NCI-H82 treated with DMSO at 0.1 percent for 48 hours (cell line): ENCODE results near the gene SUSD6.
"Not testable (repeated sequence)": the region's sequence is repeated elsewhere in the genome, so short reads cannot be mapped to it uniquely, and the experiment has no call there.

Experiments
- DNase-seq: peaks from one replicate; lab custom pipeline; 2025; ENCODE audit not compliant: unreplicated experiment; lab: John Stamatoyannopoulos, UW

SUSD6 gene

DNA sequence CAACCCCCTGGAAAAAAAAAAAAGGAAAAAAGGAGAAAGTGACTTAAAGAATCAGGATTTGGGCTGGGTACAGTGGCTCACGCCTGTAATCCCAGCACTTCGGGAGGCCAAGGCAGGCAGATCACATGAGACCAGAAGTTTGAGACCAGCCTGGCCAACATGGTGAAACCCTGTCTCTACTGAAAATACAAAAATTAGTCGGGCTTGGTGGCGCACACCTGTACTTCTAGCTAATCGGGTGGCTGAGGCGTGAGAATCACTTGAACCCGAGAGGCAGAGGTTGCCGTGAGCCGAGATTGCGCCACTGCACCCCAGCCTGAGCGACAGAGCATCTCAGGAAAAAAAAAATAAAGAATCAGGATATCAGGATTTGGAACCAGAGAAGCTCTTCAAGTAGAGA lies 36.2 kb downstream of the SUSD6 start:
- DNase-seq, result not testable (repeated sequence)

DNA sequence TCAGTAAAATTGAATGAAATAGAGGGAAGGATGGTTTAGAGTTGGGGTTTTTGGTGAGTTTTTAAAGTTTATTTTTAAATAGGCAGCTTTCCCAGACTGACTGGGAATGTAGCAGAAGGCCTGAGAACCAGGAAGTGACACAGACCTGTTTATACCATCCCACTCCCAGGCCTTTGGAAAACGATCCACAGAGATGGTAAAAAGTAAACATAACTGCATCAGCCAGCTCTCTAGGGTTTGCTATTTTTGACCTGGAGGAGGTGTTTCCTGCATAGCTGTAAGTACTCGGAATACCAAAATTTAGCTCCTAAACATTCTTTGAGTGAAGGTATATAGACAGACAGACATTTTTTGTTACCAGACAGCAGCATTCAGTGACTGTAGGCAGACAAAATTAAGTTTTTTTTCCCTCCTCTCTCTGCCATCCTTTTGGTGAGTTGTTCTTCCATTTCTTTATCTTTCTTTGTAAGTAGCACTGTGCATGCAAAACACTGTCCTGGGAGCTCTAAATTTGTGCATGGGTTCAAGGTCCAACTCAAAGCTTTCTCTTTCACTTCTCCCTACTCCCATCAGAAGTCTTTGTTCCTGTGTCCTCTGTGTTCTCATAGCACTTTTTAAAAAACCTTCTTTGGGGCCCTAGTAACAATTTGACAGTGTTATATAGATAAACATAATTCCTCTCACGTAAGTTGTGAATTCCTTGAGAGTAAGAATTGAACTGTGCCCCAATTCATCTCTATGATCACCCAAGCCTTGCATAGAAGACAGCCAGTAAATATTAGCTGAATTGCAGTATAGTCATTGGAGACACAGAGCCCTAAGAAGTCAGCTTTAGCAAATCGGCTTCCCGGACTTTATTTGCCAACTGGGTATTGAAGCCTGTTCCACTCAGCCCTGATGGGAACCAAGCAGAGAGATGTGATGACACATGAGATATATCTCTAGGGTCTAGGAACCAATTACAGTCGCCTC lies 37.4 kb downstream of the SUSD6 start:
- no peak for DNase-seq

- DNase-seq, result no peak
These were observed 39.6 kb downstream of the SUSD6 start for GRCh38 chr14:69650948-69651369.

- no peak for DNase-seq
These were observed 40.3 kb downstream of the SUSD6 start for GRCh38 chr14:69651664-69652063.

- no peak for DNase-seq
These were observed 41.7 kb downstream of the SUSD6 start for GRCh38 chr14:69652942-69653684.

DNA sequence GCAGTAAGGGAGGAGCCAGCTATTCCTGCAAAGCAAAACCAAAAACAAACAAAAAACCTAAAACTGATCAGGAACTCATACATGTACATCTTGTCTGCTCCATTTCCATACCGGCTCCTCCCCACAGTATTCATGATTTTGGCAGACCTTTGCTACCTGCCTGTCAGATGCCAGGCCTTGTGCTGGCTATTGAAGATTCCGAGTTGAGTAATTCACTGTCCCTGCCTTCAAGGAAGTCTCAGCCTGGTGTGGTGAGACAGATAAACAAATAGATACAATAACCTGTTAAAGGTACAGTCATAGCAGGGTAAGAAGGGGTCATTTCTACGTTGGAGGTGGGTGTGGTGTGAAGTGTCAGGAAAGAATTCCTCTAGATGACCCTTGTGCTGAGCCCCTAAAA lies 42.7 kb downstream of the SUSD6 start:
- DNase-seq, result no peak

DNA sequence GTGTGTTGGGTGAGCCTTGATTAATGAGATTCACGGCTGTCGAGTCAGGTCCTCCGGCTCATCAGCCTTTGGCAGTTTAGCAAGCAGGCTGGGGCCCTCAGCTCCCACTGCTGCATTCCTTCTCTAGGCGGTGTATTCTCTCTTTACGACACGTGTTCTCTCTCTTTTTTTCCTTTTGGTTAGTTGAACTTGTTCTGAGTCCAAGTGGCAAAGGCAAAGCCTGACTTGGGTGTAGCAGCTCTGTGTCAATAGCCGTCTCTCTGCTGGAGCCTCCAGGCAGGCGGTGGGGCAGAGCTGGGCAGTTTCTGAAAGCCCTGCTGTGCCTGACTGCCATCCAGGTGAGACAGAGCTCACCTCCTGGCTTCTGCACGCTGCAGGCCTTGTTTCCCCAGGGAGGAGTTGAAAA lies 46.6 kb downstream of the SUSD6 start:
- no peak for DNase-seq

- no peak for DNase-seq
These were observed 47.4 kb downstream of the SUSD6 start for GRCh38 chr14:69658664-69659261.

DNA sequence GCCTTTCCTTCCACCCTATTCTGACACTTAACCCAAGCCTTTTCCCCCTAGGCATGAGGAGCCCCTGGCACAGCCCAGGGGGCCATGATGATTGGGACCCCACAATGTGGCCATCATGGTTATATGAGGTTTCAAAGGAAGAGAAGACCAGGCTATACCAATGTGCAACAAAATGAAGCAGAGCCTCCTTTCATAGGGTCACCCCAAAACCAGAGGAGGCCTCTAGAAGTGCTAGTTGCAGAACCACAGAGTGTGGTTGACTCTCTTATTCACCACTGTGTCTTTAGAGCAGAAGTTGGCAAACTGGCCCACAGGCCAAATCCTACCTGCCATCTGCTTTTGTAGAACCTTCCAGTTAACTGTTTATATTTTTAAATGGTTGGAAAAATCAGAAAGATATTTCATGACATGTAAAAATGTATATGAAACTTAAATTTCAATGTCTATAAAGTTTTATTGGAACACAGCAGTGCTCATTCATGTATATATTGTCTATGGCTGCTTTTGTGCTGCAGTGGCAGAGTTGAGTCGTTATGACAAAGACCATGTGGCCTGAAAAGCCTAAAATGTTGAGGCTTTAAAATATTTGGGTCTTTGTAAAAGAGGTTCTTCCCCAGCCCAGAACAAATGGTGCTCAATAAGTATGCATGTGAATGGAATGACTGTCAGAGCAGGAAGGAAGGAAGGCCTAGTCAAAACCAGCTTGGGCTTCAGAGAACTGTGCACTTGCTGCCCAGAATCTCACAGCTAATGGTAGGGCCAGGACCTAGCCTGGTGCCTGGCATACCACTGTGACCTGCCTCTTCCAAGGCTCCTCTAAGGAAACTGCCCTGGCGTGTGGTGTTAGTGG lies 49.2 kb downstream of the SUSD6 start:
- DNase-seq, result no peak

GRCh38 chr14:69661194-69661537 lies 49.8 kb downstream of the SUSD6 start:
- no peak for DNase-seq

GRCh38 chr14:69662636-69663299 lies 51.4 kb downstream of the SUSD6 start:
- DNase-seq, result no peak

GRCh38 chr14:69663300-69663643 lies 51.9 kb downstream of the SUSD6 start:
- DNase-seq, result no peak

- DNase-seq, result no peak
These were observed 52.9 kb downstream of the SUSD6 start for GRCh38 chr14:69664265-69664664.

DNA sequence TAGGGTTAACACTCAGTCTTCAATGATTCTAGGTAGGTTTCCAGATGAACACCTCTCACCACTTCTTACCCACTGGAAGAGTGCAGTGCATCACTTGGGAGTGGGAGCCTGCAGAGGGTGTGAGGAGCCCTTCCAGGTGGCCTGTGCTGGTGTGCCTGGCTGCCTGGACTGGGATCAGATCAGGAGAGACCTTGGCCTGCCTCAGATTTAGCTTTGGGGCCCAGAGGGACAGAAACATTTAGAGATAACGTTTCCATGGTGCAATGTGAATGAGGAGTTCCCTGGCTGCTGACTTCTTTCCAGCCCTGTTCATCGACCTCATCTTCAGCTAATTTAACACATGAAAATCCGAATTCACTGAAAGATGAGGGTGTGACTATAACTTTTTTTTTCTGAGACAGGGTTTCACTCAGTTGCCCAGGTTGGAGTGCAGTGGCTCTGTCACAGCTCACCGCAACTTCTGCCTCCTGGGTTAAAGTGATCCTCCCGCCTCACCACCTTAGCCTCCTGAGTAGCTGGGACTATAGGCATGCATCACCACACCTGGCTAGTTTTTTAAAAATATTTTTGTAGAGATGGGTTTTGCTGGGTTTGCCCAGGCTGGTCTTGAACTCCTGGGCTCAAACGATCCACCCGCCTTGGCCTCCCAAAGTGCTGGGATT lies 53.6 kb downstream of the SUSD6 start:
- no peak for DNase-seq

- DNase-seq, result no peak
These were observed 54.2 kb downstream of the SUSD6 start for GRCh38 chr14:69665631-69666030.

GRCh38 chr14:69666112-69666511 lies 54.7 kb downstream of the SUSD6 start:
- no peak for DNase-seq

- DNase-seq, result no peak
These were observed 55.4 kb downstream of the SUSD6 start for GRCh38 chr14:69666690-69667211.

- no peak for DNase-seq
These were observed 56.5 kb downstream of the SUSD6 start for GRCh38 chr14:69667938-69668335.

- no peak for DNase-seq
These were observed 58.0 kb downstream of the SUSD6 start for GRCh38 chr14:69669375-69669774.

DNA sequence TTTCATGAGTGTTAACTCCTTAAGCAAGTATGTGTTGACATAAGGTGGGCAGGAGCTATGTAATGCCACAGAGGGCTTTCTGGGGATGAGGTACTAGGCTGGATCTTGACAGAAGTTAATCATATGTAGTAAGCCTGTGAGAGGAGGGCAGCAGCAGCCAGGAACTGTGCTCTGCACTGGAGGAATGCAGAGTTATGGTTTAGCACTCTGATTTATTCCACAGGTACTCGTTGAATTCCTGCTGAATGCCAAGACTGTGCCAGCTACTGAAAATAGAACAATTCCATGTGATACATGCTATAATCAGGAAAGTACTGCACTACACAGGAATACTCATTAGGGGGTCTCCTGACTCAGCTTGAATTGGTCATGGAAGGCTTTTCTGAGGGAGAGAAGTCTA lies 58.7 kb downstream of the SUSD6 start:
- no peak for DNase-seq
